ENCODE data around the gene PPFIBP2.

DNA sequence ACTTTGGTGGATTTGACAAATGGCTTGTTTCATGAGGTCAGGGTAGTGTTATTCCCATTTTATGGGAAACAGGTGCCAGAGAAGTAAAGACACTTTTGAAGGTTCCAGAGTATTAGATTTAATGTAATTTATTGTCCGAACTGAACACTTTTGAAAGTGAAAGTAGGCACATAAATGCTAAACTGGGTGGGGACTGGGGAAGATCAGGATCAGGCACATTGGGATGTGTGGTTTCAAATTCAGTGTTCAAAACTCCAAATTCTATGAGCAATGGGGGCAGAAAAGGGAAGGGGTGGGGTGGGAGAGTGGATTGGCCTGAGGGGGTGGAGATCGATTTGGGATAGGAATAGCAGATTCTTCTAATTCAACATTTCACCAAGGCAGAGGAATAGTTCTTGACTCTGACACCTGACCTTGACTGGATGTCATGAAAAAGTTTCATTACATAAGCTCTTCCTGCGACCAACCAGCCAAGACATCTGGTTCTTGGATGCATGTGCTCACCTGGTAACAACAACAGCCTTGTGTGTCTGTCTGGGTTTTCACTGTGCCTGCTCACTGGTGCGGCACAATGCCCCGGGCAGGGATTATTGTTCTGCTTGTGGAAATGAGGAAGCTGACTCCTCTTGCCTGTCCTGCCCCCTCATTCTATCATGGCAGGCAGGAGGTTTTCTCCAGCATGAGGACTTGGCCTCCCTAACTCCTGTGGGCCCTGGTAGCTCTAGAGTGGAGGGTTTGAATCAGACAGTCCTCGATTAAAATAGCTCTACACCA lies 10.8 kb downstream of the PPFIBP2 start:
- TF ChIP-seq POLR2AphosphoS5 (IDR thresholded peaks at IDR 0.05) (no peak), CTCF (IDR thresholded peaks at IDR 0.05) (no peak), POLR2A (IDR thresholded peaks at IDR 0.05) (no peak)
